Lower leg skin (tissue), 4 donors: ENCODE measurements around the gene KRTAP10-5. TPM values are rescaled to one million over a fixed set of nuclear protein-coding genes. Genes with fewer than 3 reads are reported as not detected.
"Not testable (repeated sequence)": the region's sequence is repeated elsewhere in the genome, so short reads cannot be mapped to it uniquely, and the experiment has no call there.

Experiments used
- DNase-seq, 2 donors: peaks; one replicate each; pipeline ENCODE4 v3.0.0-alpha.2; 2019; ENCODE audit warnings: low spot score in 2 of 2
- H3K4me3 ChIP-seq: fragments of 200-600 bp; sonication (generic); 2 replicates; pipeline ENCODE4 v1.5.1; 2017; ENCODE audit warnings: mild to moderate bottlenecking, low read depth; ENCODE audit not compliant: poor library complexity, severe bottlenecking
- CTCF ChIP-seq, 3 donors: fragments of 450-650 bp; IDR thresholded peaks; one replicate each; pipeline ENCODE4 v1.5.1; 2016; ENCODE audit warnings: antibody characterized with exemption in 3 of 3, mild to moderate bottlenecking in 3 of 3, moderate library complexity in 2 of 3
- POLR2A ChIP-seq, 2 donors: fragments of 450-650 bp; IDR thresholded peaks; one replicate each; pipeline ENCODE4 v1.6.1; 2016 to 2017; ENCODE audit warnings: antibody characterized with exemption in 2 of 2, mild to moderate bottlenecking in 1 of 2, moderate library complexity in 1 of 2
- WGBS, 2 donors: methylation state at CpG; one replicate each; pipeline ENCODE4 v1.1.5; 2018; 5-methylcytosine and 5-hydroxymethylcytosine counted together
- intact Hi-C: fragments of 100-400 bp; cut with DNase I; formaldehyde crosslinking; loops from one replicate; pipeline ENCODE4 v1.15.0; 2023; ENCODE audit warnings: low total_unique reads
- total RNA-seq, 4 donors: library from RNA; depleted of rRNA; stranded (reverse); fragments of >200 nt; gene quantifications; one replicate each; pipeline ENCODE4 v1.1.0, GENCODE V29; 2016

Gene KRTAP10-5
- total RNA-seq, 4 donors from 2014 or later, result 6.1 TPM; not detected in 3

GRCh38 chr21:44603911-44604310, 23.5 kb upstream of the KRTAP10-5 start:
- peak in 1 of 2 donors; percentile 49 for DNase-seq
- intact Hi-C loops, result no loop called here
- WGBS, 2 donors, result 87 to 94% methylated on average over 8 of the region's 8 CpGs
- TF ChIP-seq CTCF (IDR thresholded peaks at IDR 0.05) (no peak), POLR2A (IDR thresholded peaks at IDR 0.05) (no peak)
- H3K4me3 ChIP-seq, result no peak overlapping the region

GRCh38 chr21:44603109-44603875, 22.9 kb upstream of the KRTAP10-5 start:
- 49 to 71% methylated on average over 14 of the region's 17 CpGs for WGBS, 2 donors
- no peak for TF ChIP-seq CTCF (IDR thresholded peaks at IDR 0.05)
- TF ChIP-seq POLR2A (IDR thresholded peaks at IDR 0.05), result no peak
- H3K4me3 ChIP-seq, result no peak overlapping the region
- peak in 1 of 2 donors; percentile 68 for DNase-seq
- intact Hi-C loops, result no loop called here

- no peak overlapping the region for H3K4me3 ChIP-seq
- TF ChIP-seq POLR2A (IDR thresholded peaks at IDR 0.05) (no peak), CTCF (IDR thresholded peaks at IDR 0.05) (no peak)
- WGBS, 2 donors, result 74 to 84% methylated on average over 17 to 20 of the region's 21 CpGs
- no peak for DNase-seq
- intact Hi-C loops, result no loop called here
Measured at GRCh38 chr21:44602463-44602850, 22.1 kb upstream of the KRTAP10-5 start.

- intact Hi-C loops, result no loop called here
- peak in 1 of 2 donors; percentile 68 for DNase-seq
- WGBS, 2 donors, result 74 to 82% methylated on average over 22 to 23 of the region's 23 CpGs
- H3K4me3 ChIP-seq, result no peak overlapping the region
- TF ChIP-seq POLR2A (IDR thresholded peaks at IDR 0.05), result no peak
- TF ChIP-seq CTCF (IDR thresholded peaks at IDR 0.05), result no peak
Measured at GRCh38 chr21:44601596-44602462, 21.4 kb upstream of the KRTAP10-5 start.

- intact Hi-C loops, DNase-seq, H3K4me3 ChIP-seq: not testable (repeated sequence)
- WGBS, 2 donors, result 57 to 67% methylated on average over 5 to 10 of the region's 10 CpGs
Measured at GRCh38 chr21:44601091-44601490, 20.7 kb upstream of the KRTAP10-5 start.

- intact Hi-C loops, DNase-seq, H3K4me3 ChIP-seq: not testable (repeated sequence)
- 67 to 83% methylated on average over 15 to 18 of the region's 23 CpGs for WGBS, 2 donors
Measured at GRCh38 chr21:44600118-44600978, 19.9 kb upstream of the KRTAP10-5 start, which contains the start of gene KRTAP10-7. Gene KRTAP10-7, plus strand, starts transcription at chr21:44600597. Its CDS starts 25 bp downstream, at chr21:44600622.
